GF-D8 (cell line): Measurements from ENCODE around the gene WT1.
A peak's percentile ranks its signal among the peaks of the same experiment; 100 is the strongest.

Source experiments
- DNase-seq: peaks from one replicate; lab custom pipeline; 2025; lab: John Stamatoyannopoulos, UW

Gene WT1

GRCh38 chr11:32421992-32422391 lies 13.3 kb downstream of the WT1 start:
- no peak for DNase-seq

- peak; percentile 89 for DNase-seq
Measured at GRCh38 chr11:32420937-32421901, 14.1 kb downstream of the WT1 start.

GRCh38 chr11:32420139-32420538 lies 15.2 kb downstream of the WT1 start:
- no peak for DNase-seq

- no peak for DNase-seq
Measured at GRCh38 chr11:32418836-32419235, 16.5 kb downstream of the WT1 start.

- DNase-seq: no peak
Measured at GRCh38 chr11:32417806-32418205, 17.5 kb downstream of the WT1 start.

- DNase-seq: no peak
Measured at GRCh38 chr11:32416301-32416700, 19.0 kb downstream of the WT1 start.

- no peak for DNase-seq
Measured at GRCh38 chr11:32414925-32415324, 20.4 kb downstream of the WT1 start.

GRCh38 chr11:32411942-32412615 lies 23.3 kb downstream of the WT1 start:
- no peak for DNase-seq

GRCh38 chr11:32405592-32405991 lies 29.7 kb downstream of the WT1 start:
- no peak for DNase-seq

GRCh38 chr11:32402836-32403235 lies 32.5 kb downstream of the WT1 start:
- DNase-seq: no peak

GRCh38 chr11:32400670-32401369 lies 34.5 kb downstream of the WT1 start:
- DNase-seq: peak; percentile 12

- no peak for DNase-seq
Measured at GRCh38 chr11:32400196-32400595, 35.1 kb downstream of the WT1 start.

- no peak for DNase-seq
Measured at GRCh38 chr11:32396991-32397390, 38.3 kb downstream of the WT1 start.

- DNase-seq: no peak
Measured at GRCh38 chr11:32396331-32396730, 39.0 kb downstream of the WT1 start.

- no peak for DNase-seq
Measured at GRCh38 chr11:32395127-32395526, 40.2 kb downstream of the WT1 start.

GRCh38 chr11:32392840-32393239 lies 42.5 kb downstream of the WT1 start:
- no peak for DNase-seq

GRCh38 chr11:32391956-32392553 lies 43.3 kb downstream of the WT1 start:
- no peak for DNase-seq

- no peak for DNase-seq
Measured at GRCh38 chr11:32391479-32391878, 43.9 kb downstream of the WT1 start.

GRCh38 chr11:32390712-32391111 lies 44.6 kb downstream of the WT1 start:
- DNase-seq: no peak

- no peak for DNase-seq
Measured at GRCh38 chr11:32388871-32389770, 46.2 kb downstream of the WT1 start.

GRCh38 chr11:32388365-32388764 lies 47.0 kb downstream of the WT1 start:
- DNase-seq: no peak
